ENCODE data around the gene TFIP11. TPM values are rescaled to one million over a fixed set of nuclear protein-coding genes. Genes with fewer than 3 reads are reported as not detected.

TFIP11 gene
- total RNA-seq, 2 donors from 2014 or later = 15.4 TPM

DNA sequence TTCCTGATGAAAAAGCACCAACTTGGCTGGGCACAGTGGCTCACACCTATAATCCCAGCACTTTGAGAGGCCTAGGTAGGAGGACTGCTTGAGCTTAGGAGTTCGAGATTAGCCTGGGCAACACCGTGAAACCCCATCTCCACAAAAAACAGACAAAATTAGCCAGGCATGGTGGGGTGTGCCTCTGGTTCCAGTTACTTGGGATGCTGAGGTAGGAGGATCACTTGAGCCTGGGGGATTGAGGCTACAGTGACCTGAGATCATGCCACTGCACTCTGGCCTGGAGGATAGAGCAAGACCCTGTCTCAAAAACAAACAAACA is 31.7 kb downstream of the TFIP11 start:
- Histone ChIP-seq H3K27ac (no peak overlapping the region), H3K27me3 (no peaks in the 10 kb centered on the region), H3K4me3 (no peak overlapping the region), H3K36me3 (peaks cover 22% of the 10 kb centered on the region), H3K9me3 (no peaks in the 10 kb centered on the region), H3K4me1 (peaks cover 0 to 53% of the 10 kb centered on the region in 2 donors)
- no peak for DNase-seq (ENCODE audit: low spot score)
- TF ChIP-seq, protein P1, sequence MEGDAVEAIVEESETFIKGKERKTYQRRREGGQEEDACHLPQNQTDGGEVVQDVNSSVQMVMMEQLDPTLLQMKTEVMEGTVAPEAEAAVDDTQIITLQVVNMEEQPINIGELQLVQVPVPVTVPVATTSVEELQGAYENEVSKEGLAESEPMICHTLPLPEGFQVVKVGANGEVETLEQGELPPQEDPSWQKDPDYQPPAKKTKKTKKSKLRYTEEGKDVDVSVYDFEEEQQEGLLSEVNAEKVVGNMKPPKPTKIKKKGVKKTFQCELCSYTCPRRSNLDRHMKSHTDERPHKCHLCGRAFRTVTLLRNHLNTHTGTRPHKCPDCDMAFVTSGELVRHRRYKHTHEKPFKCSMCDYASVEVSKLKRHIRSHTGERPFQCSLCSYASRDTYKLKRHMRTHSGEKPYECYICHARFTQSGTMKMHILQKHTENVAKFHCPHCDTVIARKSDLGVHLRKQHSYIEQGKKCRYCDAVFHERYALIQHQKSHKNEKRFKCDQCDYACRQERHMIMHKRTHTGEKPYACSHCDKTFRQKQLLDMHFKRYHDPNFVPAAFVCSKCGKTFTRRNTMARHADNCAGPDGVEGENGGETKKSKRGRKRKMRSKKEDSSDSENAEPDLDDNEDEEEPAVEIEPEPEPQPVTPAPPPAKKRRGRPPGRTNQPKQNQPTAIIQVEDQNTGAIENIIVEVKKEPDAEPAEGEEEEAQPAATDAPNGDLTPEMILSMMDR (IDR thresholded peaks at IDR 0.05) = no peak

DNA sequence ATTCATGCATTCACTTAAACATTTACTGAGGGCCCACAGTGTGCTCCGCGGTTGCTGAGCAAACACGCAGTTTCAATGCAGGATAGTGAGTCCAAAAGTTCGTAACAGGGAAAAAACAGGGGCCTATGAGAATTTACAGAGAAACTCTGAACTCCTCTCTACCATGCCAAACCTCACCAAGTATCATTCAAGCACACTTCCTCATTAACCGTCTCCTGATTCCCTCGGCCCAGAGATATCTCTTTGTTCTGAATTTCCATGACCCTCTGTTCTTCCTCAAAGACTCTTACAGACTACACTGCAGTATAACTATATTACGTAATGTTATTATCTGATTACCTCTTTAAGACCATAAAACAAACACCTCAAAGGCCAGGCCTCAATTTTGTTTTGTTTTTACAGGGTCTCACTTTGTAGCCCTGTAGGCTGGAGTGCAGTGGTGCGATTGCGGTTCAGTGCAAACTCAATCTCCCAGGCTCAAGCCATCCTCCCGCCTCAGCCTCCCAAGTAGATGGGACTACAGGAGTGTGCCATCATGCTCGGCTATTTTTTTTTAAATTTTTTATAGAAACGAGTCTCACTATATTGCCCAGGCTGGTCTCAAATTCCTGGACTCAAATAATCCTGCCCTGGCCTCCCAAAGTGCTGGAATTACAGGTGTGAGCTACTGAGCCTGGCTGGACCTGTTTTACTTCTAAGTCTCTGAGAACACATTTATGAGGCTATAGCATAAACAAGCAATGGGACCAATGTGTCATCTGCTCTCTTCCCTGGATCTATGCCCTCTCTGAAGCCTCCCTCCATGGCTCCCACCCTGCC is 32.3 kb downstream of the TFIP11 start:
- no peaks in the 10 kb centered on the region for H3K27me3 ChIP-seq
- peaks cover 27% of the 10 kb centered on the region for H3K36me3 ChIP-seq
- H3K4me1 ChIP-seq = peaks cover 0 to 48% of the 10 kb centered on the region in 2 donors
- TF ChIP-seq, protein P1 (IDR thresholded peaks at IDR 0.05) = no peak
- no peak overlapping the region for H3K27ac ChIP-seq
- DNase-seq (ENCODE audit: low spot score) = no peak
- peak overlapping the region in 1 of 2 donors; percentile 13 for H3K4me3 ChIP-seq
- H3K9me3 ChIP-seq = no peaks in the 10 kb centered on the region

DNA sequence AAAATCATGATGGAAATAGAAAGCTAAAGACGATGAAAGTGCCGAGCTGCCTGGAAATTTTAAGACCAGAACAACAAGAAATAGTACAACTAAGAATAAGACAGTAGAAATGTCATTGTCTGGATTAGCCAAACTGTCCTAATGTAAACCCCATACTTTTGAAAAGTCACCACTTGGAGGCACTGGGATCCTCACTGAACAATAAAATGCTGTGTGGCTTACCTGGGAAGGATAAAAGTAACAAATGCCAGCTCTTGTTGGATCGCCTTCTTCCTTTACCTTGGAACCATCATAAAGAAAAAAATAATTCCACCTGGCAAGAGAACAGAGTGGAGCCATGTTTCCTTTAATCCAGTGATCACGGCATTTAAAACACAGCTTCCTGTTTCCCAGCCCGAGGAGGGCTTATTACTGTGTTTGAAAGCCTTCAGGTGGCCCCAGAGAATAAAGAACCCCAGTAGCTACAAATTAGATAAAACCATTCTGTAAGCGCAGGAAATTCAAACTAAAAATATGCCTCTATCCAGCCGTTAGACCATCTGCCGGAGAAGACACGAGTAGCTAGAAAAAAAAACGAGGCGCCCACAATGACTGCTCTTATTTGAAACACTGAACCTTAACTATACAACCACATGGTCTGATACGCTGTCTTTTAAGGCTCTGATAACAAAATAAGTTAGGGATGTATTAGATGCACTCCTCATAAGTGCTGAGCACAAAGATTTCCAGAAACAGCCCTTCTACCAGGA is 33.1 kb downstream of the TFIP11 start:
- no peak overlapping the region for H3K27ac ChIP-seq
- TF ChIP-seq, protein P1 (IDR thresholded peaks at IDR 0.05) = peak in 1 of 2 donors; percentile 9
- H3K27me3 ChIP-seq = no peaks in the 10 kb centered on the region
- no peaks in the 10 kb centered on the region for H3K9me3 ChIP-seq
- peak overlapping the region in 1 of 2 donors; percentile 13 for H3K4me3 ChIP-seq
- no peak for DNase-seq (ENCODE audit: low spot score)
- H3K4me1 ChIP-seq = peaks cover 0 to 40% of the 10 kb centered on the region in 2 donors
- peaks cover 33% of the 10 kb centered on the region for H3K36me3 ChIP-seq

DNA sequence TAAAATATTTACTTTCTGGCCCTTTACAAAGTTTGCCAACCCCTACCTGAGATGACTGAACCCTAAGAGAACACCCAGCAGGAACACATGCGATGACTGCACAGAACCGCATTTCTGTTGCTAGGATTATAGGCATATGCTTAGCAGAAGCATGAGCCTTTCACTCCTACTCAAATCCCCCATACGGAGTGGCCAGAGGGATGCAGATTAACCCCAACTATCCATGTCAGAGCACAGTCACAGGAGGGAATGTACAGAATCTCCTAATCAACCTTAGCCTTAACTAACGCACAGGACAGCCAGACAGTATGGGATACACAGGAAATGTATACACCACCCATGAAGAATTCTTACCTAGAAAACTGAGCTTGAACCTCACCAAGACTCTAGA is 34.9 kb downstream of the TFIP11 start:
- no peaks in the 10 kb centered on the region for H3K9me3 ChIP-seq
- peaks cover 47% of the 10 kb centered on the region for H3K36me3 ChIP-seq
- no peak for DNase-seq (ENCODE audit: low spot score)
- no peak overlapping the region for H3K4me3 ChIP-seq
- no peaks in the 10 kb centered on the region for H3K27me3 ChIP-seq
- peaks cover 0 to 29% of the 10 kb centered on the region in 2 donors for H3K4me1 ChIP-seq
- TF ChIP-seq, protein P1 (IDR thresholded peaks at IDR 0.05) = no peak
- no peak overlapping the region for H3K27ac ChIP-seq

DNA sequence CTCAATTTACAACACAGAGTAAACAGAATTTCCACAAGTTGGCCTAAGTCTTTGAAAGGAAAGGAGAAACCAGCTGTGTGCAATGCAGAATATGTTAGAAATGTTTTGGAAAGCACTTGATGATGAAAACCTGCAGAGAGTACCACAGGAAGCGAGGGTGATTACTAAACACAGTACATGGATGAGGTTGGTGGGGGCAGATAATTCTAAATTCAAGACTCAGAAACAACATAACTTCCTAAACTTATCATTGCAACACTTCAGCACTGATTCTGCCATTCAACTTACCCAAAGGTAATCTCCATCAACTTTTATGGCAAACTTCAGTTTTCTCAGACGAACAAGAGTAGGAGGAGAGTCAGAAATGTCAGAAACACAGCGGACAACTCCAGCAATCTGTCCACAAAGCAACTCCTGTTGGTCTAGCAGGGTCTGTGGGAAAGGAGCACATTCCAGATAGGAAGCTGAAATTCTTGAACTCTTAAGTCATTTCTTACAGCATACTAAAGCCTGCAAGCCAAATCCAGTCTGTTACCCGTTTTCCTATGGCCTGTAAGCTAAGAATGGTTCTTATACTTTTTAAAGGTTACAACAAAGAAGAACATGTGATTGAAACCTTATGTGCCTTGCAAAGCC is 35.5 kb downstream of the TFIP11 start:
- TF ChIP-seq, protein P1 (IDR thresholded peaks at IDR 0.05) = no peak
- H3K9me3 ChIP-seq = no peaks in the 10 kb centered on the region
- H3K4me3 ChIP-seq = no peak overlapping the region
- no peaks in the 10 kb centered on the region for H3K27me3 ChIP-seq
- no peak for DNase-seq (ENCODE audit: low spot score)
- peaks cover 0 to 27% of the 10 kb centered on the region in 2 donors for H3K4me1 ChIP-seq
- H3K27ac ChIP-seq = no peak overlapping the region
- peaks cover 52% of the 10 kb centered on the region for H3K36me3 ChIP-seq

Measured in right atrium auricular region (tissue), 2 donors.